ENCODE data around the gene GIPC1. TPM values are rescaled to one million over a fixed set of nuclear protein-coding genes. Genes with fewer than 3 reads are reported as not detected.
"Not testable (repeated sequence)": the region's sequence is repeated elsewhere in the genome, so short reads cannot be mapped to it uniquely, and the experiment has no call there.

Gene GIPC1
- total RNA-seq, 2 donors from 2014 or later, result 23.4 to 44.9 TPM

DNA sequence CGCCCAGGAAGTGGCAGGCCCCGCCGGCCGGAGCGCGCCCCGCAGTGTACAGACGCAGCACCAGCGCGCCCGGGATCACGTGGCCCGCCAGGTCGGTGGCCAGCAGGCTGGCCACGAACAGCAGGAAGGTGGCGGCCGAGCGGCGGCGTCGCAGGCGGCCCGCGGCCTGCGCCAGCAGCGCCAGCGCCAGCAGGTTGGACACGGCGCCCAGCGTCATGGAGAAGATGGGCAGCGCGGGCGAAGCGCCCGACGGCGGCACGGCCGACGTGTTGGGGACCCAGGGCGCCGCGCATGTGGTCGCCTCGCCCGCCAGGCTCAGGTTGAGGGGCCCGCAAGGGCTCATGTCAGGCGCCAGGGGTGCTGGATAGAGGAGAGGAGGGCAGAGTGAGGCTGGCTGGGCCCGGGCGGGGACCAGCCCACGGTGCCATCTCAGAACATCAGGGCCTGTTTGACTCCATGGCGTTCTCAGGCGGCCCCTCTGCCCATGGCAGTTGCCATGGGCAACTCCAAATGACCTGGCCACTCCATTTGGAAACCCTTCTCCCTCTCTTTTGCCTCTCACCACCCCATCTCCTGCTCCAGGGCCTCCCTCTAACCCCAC lies 21.8 kb downstream of the GIPC1 start:
- no peak overlapping the region for H3K27ac Mint-ChIP-seq
- peaks cover 19% of the 10 kb centered on the region for H3K4me1 Mint-ChIP-seq
- H3K4me3 Mint-ChIP-seq, result no peak overlapping the region

DNA sequence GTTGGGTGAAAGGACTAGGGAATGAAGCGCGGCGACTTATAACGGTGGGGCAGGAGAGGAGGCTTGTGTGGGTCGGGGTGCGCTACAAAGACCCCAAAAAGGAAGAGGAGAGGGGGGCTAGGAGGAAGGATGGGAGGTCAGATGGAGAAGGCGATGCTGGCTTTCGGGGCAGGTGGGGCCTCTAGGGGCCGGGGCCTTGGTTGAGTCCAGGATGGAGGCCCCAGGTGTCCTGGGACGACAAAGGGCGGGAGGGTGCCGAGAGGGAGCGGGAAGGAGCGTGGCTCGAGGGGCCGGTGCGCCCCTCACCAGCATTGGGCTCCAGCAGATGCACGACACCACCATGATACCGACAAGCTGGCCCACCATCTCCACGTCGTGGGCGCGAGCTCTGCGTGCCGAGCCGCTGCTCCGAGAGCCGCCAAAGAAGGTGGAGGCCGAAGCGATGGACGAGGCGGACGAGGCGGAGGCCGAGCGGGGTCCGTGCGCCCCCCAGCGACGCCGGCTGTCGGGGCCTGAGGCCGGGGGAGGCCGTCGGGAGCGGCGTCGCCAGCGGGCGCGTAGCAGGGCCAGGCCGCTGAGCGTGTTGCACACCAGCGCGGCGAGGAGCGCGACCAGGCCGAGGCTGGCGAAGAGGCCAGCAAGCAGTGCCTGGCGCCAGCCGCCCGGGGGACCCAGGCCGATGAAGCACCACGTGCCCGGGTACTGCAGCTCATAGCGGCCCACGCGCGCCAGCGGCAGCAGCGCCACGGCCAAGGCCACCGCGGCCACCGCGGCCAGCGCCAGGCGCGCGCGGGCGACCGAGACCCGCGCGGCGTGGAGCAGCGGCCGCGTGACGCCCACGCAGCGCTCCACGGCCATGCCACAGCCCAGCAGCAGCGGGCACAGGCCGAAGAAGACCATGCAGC lies 22.6 kb downstream of the GIPC1 start:
- Mint-ChIP-seq H3K36me3 (ENCODE audit: low read depth) (peaks cover 48% of the 10 kb centered on the region), H3K4me1 (peaks cover 19% of the 10 kb centered on the region), H3K9me3 (no peaks in the 10 kb centered on the region), H3K4me3 (peak overlapping the region; percentile 57), H3K27ac (no peak overlapping the region), H3K27me3 (peaks cover 15% of the 10 kb centered on the region)
- no peak for ATAC-seq (replicated peaks)

More for the DNA sequence above, 21.8 kb downstream of the GIPC1 start:
- Mint-ChIP-seq H3K9me3 (no peaks in the 10 kb centered on the region), H3K27me3 (peaks cover 15% of the 10 kb centered on the region), H3K36me3 (ENCODE audit: low read depth) (peaks cover 47% of the 10 kb centered on the region)
- no peak for ATAC-seq (replicated peaks)

DNA sequence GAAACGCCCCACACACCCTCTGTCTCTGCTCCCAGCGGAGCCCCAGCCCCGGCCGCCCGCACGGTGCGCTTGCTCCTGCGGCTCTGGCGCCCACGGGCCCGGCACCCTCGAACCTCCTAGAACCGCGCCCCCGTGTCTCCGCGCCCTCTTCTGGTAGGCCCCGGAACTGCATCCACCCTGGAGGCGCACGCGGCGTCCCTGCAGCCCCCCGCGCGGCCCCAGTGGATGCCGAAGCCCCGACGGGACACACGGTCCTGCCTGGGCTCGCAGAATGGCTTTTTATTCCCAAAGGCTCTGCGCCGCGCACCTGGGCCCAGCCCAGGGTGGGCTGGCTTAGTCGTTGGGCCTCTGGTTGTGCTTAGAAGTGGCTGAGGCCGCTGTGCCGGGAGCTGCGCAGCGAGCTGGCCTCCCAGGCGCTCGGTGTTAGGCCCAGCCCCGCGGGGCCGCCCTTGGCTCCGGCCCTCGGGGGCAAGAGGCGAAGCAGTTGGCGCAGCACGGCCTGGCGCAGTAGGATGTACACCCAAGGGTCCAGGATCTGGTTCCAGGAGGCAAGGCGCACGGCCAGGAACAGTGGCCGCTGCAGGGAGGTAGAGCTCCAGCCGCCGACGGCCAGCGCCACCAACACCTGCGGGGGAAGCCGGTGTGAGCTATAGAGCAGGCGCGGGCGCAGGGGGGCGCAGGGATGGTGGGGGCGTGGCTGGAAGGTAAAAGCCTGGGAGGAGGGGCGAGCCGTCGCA lies 23.6 kb downstream of the GIPC1 start:
- Mint-ChIP-seq H3K9me3 (no peaks in the 10 kb centered on the region), H3K4me1 (peaks cover 19% of the 10 kb centered on the region), H3K4me3 (peak overlapping the region; percentile 57), H3K27ac (no peak overlapping the region), H3K36me3 (ENCODE audit: low read depth) (peaks cover 51% of the 10 kb centered on the region), H3K27me3 (peaks cover 15% of the 10 kb centered on the region)
- ATAC-seq (replicated peaks), result peak; percentile 62

DNA sequence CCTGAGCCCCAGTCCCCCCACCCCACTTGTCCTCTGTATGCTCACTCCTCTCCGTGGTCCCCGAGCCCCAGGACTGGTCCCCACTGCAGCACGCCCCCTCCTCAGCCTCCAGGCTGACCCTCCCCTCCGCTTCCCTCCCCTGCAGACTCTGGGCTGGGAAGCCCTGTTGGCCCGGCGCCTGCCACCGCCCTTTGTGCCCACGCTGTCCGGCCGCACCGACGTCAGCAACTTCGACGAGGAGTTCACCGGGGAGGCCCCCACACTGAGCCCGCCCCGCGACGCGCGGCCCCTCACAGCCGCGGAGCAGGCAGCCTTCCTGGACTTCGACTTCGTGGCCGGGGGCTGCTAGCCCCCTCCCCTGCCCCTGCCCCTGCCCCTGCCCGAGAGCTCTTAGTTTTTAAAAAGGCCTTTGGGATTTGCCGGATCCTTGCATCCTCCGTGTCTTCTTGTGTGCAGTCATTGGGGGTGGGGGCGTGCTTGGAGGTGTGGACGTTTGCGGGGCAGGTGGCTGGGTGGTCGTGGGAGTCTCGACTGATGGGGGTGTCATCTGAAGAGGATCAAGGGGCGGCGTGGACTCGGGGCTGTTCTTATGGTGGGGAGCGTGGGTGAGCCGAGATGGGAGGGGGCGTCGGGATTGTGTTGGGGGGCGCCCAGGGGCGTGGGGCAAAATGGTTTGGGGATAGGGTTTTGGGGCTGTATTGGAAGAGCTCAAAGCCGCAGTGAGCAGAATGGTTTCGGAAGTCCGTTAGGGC lies 24.3 kb downstream of the GIPC1 start:
- no peak for ATAC-seq (replicated peaks)
- peak overlapping the region; percentile 57 for H3K4me3 Mint-ChIP-seq
- no peak overlapping the region for H3K27ac Mint-ChIP-seq
- peaks cover 16% of the 10 kb centered on the region for H3K4me1 Mint-ChIP-seq
- H3K36me3 Mint-ChIP-seq (ENCODE audit: low read depth), result peaks cover 59% of the 10 kb centered on the region
- H3K9me3 Mint-ChIP-seq, result no peaks in the 10 kb centered on the region
- peaks cover 15% of the 10 kb centered on the region for H3K27me3 Mint-ChIP-seq

DNA sequence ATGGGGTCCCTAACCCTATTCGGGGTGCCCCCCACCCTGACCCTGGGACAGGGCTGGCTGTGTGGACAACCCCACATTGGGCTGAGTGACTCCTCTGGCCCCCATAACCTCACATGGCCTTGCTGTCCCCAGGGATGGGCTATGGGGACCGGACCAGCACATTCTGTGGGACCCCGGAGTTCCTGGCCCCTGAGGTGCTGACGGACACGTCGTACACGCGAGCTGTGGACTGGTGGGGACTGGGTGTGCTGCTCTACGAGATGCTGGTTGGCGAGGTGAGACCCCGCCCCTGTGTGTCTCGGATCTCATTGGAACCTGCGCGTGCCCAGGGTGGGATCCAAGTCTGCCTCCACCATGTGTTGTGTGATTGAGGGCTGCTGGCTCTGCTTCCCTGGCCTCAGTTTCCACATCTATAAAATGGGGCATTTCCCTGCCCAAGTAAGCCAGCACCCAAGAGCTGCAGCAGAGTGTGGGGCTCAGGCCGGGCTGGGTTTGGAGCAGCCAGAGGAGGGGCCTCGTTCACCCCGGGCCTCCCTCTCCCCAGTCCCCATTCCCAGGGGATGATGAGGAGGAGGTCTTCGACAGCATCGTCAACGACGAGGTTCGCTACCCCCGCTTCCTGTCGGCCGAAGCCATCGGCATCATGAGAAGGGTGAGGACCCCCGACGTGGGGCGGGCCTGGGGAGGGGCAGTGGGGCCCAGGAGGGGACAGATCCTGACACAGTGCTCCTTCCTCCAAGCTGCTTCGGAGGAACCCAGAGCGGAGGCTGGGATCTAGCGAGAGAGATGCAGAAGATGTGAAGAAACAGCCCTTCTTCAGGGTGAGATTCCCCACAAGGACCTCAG lies 25.7 kb downstream of the GIPC1 start:
- peaks cover 73% of the 10 kb centered on the region for H3K36me3 Mint-ChIP-seq (ENCODE audit: low read depth)
- peaks cover 15% of the 10 kb centered on the region for H3K27me3 Mint-ChIP-seq
- no peak for ATAC-seq (replicated peaks)
- no peak overlapping the region for H3K27ac Mint-ChIP-seq
- no peak overlapping the region for H3K4me3 Mint-ChIP-seq
- no peaks in the 10 kb centered on the region for H3K9me3 Mint-ChIP-seq
- H3K4me1 Mint-ChIP-seq, result peaks cover 7% of the 10 kb centered on the region

DNA sequence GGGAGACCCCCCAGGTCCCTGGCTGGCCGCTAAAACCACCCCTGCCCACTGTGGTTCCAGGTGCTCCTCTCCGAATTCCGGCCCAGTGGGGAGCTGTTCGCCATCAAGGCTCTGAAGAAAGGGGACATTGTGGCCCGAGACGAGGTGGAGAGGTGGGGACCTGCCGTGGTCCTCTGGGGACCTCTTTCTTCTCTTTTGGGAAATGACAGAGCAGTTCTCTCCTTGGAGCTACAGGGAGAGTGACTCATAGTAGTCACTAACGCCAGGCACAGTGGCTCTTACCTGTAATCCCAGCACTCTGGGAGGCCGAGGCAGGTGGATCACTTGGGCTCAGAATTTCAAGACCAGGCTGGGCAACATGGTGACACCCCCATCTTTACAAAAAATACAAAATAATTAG lies 28.1 kb downstream of the GIPC1 start:
- no peak overlapping the region for H3K27ac Mint-ChIP-seq
- peaks cover 3% of the 10 kb centered on the region for H3K27me3 Mint-ChIP-seq
- H3K4me3 Mint-ChIP-seq, result no peak overlapping the region
- no peak for ATAC-seq (replicated peaks)
- no peaks in the 10 kb centered on the region for H3K9me3 Mint-ChIP-seq
- H3K4me1 Mint-ChIP-seq, result no peaks in the 10 kb centered on the region
- peaks cover 92% of the 10 kb centered on the region for H3K36me3 Mint-ChIP-seq (ENCODE audit: low read depth)

DNA sequence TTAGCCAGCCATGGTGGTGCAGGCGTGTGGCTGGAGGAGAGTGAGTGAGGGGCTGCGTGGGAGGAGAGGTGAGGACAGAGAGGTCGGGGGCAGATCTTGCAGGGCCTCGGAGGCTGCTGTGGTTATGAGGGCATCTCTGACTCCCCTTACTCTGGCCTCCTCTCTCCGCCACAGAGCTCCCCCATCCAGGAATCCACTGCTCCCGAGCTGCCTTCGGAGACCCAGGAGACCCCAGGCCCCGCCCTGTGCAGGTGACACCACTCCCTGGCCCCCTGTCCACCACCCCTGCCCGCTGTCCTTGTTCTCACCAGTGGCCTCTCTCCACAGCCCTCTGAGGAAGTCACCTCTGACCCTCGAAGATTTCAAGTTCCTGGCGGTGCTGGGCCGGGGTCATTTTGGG lies 28.5 kb downstream of the GIPC1 start:
- Mint-ChIP-seq H3K4me1 (no peaks in the 10 kb centered on the region), H3K4me3 (no peak overlapping the region), H3K36me3 (ENCODE audit: low read depth) (peaks cover 96% of the 10 kb centered on the region), H3K27ac (no peak overlapping the region), H3K27me3 (no peaks in the 10 kb centered on the region), H3K9me3 (no peaks in the 10 kb centered on the region)
- no peak for ATAC-seq (replicated peaks)

DNA sequence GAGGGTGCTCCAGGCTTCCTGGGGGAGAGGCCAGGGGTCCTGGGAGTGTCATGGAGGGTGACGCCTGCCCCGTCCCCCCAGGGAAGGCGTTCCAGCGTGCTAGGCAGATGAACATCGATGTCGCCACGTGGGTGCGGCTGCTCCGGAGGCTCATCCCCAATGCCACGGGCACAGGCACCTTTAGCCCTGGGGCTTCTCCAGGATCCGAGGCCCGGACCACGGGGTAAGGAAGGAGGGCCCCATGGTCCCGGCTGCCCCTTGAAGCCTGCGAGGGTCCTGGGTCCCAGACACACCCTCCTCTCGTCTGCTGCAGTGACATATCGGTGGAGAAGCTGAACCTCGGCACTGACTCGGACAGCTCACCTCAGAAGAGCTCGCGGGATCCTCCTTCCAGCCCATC lies 32.2 kb downstream of the GIPC1 start:
- peaks cover 100% of the 10 kb centered on the region for H3K36me3 Mint-ChIP-seq (ENCODE audit: low read depth)
- H3K4me1 Mint-ChIP-seq, result no peaks in the 10 kb centered on the region
- no peaks in the 10 kb centered on the region for H3K9me3 Mint-ChIP-seq
- H3K27ac Mint-ChIP-seq, result no peak overlapping the region
- no peak for ATAC-seq (replicated peaks)
- no peak overlapping the region for H3K4me3 Mint-ChIP-seq
- H3K27me3 Mint-ChIP-seq, result no peaks in the 10 kb centered on the region

DNA sequence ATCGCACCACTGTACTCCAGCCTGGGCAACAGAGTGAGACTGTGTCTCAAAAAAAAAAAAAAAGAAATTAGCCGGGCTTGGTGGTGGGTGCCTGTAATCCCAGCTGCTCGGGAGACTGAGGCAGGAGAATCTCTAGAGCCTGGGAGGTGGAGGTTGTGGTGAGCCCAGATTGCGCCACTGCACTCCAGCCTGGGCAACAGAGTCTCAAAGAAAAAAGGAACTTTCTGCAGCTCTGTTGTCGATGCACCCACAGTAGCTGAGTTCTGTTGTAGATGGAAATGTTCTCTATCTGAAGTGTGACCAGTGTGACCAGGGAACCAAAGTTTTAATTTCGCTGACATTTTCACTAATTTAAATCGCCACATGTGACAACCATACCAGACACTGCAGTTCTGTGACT lies 33.5 kb downstream of the GIPC1 start:
- H3K27me3 Mint-ChIP-seq; H3K27ac Mint-ChIP-seq; ATAC-seq (replicated peaks); H3K4me3 Mint-ChIP-seq; H3K4me1 Mint-ChIP-seq; H3K9me3 Mint-ChIP-seq: not testable (repeated sequence)
- peaks cover 100% of the 10 kb centered on the region for H3K36me3 Mint-ChIP-seq (ENCODE audit: low read depth)

DNA sequence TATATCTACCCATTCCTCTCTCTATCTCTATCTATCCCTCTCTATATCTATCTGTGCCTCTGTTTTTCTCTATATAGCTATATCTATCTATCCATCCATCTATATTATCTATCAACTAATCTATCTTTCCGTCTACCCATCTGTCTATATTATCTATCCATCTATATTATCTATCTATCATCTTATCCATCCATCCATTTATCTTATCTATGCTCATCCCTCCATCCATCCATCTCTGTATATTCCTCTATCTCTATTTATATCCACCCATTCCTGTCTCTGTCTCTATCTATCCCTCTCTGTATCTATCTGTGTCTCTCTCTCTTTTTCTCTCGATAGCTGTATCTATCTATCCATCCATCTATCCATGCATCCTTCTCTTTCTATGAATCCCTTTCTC lies 35.0 kb downstream of the GIPC1 start:
- H3K27me3 Mint-ChIP-seq, result no peaks in the 10 kb centered on the region
- no peaks in the 10 kb centered on the region for H3K9me3 Mint-ChIP-seq
- H3K4me3 Mint-ChIP-seq, result no peak overlapping the region
- peak overlapping the region; percentile 5 for H3K27ac Mint-ChIP-seq
- H3K4me1 Mint-ChIP-seq, result no peaks in the 10 kb centered on the region
- H3K36me3 Mint-ChIP-seq (ENCODE audit: low read depth), result peaks cover 97% of the 10 kb centered on the region
- ATAC-seq (replicated peaks), result no peak

DNA sequence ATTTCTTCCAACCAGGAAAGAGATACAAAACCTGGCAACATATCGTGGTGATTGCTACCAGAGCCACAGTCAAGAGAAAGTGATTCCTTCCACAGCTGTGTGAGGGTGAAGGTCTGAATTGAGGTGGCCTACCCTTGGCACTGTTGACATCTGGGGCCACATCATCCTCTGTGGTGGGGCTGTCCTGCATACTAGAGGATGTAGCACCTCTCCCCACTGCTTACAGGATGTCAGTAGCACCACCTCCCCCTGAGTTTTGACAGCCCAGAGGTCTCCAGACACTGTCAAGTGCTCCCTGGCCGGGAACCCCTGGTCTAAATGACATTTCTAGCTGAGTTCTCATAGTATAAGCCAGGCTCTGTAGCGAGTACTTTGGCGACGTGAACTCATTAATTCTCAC lies 36.2 kb downstream of the GIPC1 start:
- H3K9me3 Mint-ChIP-seq, result no peaks in the 10 kb centered on the region
- H3K27ac Mint-ChIP-seq, result no peak overlapping the region
- H3K36me3 Mint-ChIP-seq (ENCODE audit: low read depth), result peaks cover 97% of the 10 kb centered on the region
- no peaks in the 10 kb centered on the region for H3K27me3 Mint-ChIP-seq
- H3K4me3 Mint-ChIP-seq, result no peak overlapping the region
- peak; percentile 65 for ATAC-seq (replicated peaks)
- no peaks in the 10 kb centered on the region for H3K4me1 Mint-ChIP-seq

DNA sequence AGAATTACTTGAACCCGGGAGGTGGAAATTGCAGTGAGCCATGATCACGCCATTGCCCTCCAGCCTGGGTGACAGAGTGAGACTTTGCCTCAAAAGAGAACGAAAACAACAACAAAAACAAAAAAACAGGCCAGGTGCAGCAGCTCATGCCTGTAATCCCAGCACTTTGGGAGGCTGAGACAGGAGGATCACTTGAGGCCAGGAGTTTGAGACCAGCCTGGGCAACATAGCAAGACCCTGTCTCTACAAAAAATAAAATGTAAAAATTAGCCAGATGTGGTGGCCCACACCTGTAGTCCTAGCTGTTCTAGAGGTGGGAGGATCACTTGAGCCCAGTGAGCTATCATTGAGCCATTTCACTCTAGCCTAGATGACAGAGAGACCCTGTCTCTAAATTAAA lies 43.6 kb downstream of the GIPC1 start:
- not testable (repeated sequence) for H3K4me1 Mint-ChIP-seq; H3K9me3 Mint-ChIP-seq; H3K4me3 Mint-ChIP-seq; H3K27ac Mint-ChIP-seq; H3K27me3 Mint-ChIP-seq; ATAC-seq (replicated peaks)
- peaks cover 96% of the 10 kb centered on the region for H3K36me3 Mint-ChIP-seq (ENCODE audit: low read depth)

DNA sequence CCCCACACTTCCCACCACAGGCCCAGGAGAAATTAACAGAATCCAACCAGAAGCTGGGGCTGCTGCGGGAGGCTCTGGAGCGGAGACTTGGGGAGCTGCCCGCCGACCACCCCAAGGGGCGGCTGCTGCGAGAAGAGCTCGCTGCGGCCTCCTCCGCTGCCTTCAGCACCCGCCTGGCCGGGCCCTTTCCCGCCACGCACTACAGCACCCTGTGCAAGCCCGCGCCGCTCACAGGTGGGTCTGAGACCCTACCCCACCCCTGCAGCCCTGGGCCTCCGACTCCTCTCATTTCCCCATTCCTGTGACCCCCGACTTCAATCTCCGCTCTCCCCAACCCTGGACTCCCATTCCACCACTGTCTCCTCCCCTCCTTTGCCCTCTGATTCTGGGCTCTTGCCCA lies 45.1 kb downstream of the GIPC1 start:
- H3K27me3 Mint-ChIP-seq, result no peaks in the 10 kb centered on the region
- H3K9me3 Mint-ChIP-seq, result no peaks in the 10 kb centered on the region
- H3K27ac Mint-ChIP-seq, result no peak overlapping the region
- no peak for ATAC-seq (replicated peaks)
- H3K36me3 Mint-ChIP-seq (ENCODE audit: low read depth), result peaks cover 99% of the 10 kb centered on the region
- H3K4me1 Mint-ChIP-seq, result peaks cover 6% of the 10 kb centered on the region
- no peak overlapping the region for H3K4me3 Mint-ChIP-seq
